ENCODE measurements around the gene TEDC1.

TEDC1 gene

GRCh38 chr14:105458571-105458970, 32.5 kb upstream of the TEDC1 start:
- DNase-seq, result no peak

DNA sequence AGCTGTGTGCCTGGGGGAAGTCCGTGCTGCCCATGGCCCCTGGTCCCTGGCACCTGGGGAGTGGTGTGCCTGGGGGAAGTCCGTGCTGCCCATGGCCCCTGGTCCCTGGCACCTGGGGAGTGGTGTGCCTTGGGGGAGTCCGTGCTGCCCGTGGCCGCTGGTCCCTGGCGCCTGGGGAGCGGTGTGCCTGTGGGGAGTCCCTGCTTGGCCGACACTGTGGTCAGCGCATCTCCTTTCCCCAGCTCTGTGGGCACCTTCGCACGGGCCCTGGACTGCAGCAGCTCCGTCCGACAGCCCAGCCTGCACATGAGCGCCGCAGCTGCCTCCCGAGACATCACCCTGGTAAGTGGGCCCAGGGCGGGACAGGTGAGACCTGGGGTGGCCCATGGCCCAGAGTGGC, 30.9 kb upstream of the TEDC1 start:
- DNase-seq, result no peak

GRCh38 chr14:105460616-105461015, 30.4 kb upstream of the TEDC1 start:
- DNase-seq, result no peak

DNA sequence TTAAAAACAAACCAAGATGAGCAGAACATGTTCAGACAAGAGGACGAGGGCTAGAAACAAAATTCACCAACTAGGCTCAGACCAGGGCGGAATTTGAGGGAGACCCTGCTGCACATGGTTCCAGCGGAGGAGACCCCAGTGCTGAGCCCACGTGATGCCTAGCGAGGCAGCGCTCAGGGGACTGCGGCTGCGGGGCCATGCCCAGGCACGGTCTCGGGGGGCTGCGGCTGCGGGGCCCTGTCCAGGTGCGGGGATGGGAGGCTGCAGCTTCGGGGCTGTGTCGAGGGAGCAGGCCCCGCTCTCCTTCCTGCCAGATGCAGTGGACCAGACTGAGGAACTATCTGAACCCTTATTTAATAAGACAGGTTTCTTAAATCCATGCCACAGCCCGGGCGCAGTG, 29.1 kb upstream of the TEDC1 start:
- no peak for DNase-seq

GRCh38 chr14:105464501-105464900, 26.5 kb upstream of the TEDC1 start:
- DNase-seq, result no peak

GRCh38 chr14:105465209-105466031, 25.6 kb upstream of the TEDC1 start:
- no peak for DNase-seq

GRCh38 chr14:105466531-105467248, 24.4 kb upstream of the TEDC1 start:
- DNase-seq, result no peak

DNA sequence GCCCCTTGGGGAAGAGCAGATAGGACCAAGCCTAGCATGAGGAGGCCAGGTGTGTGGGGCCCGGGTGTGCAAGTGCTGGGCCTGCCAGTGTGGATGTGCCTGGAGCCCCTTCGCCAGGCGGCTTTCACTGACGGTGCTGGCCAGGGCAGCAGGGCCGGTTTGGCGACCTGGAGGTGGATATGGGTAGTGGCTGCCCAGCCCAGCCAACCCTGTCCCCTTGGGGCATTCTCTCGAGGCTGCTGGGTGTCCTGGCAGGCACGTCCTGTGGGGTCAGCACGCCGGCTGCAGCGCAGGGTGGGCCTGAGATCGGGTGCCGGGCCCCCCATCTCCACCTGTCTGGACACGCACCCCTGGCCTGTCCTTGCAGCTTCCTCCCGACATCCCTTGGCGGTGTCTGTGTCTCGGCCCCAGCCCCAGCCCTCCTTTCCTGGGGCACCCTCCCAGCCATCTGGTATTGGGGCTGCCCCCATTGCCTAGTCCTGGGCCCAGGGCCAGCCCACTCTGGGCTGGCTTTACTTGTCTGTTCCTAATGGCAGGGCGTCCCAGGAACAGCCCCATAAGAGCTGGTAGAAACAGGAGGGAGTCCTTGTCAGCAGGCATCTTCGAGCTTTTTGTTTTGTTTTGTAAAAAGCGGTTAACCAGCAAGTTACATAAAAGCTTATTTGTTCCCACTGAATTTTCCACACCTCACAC, 23.7 kb upstream of the TEDC1 start:
- DNase-seq, result no peak

- DNase-seq, result no peak
These were observed 23.0 kb upstream of the TEDC1 start for GRCh38 chr14:105467942-105468471.

GRCh38 chr14:105468621-105469241, 22.3 kb upstream of the TEDC1 start:
- no peak for DNase-seq

DNA sequence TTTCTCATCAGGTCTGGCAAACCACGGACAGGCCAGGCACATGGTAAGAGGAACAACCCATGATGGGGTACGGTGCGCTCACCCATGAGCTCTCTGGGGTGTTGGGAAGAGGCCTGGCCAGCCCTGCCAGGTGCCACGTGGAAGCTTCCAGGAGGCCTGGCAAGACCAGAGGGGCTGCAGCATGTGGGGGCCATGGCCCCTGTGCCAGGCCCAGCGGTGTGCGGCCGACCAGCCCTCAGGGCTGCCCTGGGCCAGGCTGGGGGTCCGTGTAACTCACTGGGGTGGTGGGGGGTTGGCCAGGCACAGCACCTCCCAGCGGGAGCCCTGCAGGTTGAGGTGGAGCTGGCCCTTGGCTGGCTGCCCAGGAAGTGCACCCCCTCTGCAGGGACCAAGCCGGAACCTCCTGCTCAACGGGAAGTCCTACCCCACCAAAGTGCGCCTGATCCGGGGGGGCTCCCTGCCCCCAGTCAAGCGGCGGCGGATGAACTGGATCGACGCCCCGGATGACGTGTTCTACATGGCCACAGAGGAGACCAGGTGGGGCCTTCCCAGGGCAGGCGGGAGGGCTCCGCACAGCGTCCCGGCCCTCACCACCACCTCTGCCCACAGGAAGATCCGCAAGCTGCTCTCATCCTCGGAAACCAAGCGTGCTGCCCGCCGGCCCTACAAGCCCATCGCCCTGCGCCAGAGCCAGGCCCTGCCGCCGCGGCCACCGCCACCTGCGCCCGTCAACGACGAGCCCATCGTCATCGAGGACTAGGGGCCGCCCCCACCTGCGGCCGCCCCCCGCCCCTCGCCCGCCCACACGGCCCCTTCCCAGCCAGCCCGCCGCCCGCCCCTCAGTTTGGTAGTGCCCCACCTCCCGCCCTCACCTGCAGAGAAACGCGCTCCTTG, 21.3 kb upstream of the TEDC1 start:
- no peak for DNase-seq

- no peak for DNase-seq
These were observed 20.4 kb upstream of the TEDC1 start for GRCh38 chr14:105470350-105471296.

DNA sequence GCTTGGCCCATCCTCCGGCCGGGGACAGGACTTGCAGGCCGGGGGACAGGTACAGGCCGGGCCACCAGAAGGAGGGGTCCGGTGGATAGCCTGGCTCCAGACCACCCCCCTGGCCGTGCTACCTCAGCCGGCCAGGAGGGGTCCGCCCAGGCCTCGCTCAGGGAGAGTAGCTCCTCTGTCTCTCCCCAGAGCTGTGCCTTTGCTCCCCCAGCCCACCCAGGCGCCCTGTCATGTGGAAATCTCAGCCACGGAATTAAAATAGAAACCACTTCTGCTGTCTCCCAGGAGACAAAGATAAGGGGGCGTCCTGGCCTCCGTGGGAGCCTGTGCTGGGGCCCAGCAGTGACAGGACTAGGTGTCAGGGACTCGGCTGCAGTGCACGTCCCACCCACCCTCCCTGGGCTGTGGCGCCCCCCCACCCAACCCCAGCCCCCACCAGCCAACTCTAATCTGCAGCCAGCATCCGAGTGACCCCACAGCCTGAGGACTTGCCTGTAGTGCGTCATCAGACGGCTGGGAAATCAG, 19.7 kb upstream of the TEDC1 start:
- DNase-seq, result no peak

DNA sequence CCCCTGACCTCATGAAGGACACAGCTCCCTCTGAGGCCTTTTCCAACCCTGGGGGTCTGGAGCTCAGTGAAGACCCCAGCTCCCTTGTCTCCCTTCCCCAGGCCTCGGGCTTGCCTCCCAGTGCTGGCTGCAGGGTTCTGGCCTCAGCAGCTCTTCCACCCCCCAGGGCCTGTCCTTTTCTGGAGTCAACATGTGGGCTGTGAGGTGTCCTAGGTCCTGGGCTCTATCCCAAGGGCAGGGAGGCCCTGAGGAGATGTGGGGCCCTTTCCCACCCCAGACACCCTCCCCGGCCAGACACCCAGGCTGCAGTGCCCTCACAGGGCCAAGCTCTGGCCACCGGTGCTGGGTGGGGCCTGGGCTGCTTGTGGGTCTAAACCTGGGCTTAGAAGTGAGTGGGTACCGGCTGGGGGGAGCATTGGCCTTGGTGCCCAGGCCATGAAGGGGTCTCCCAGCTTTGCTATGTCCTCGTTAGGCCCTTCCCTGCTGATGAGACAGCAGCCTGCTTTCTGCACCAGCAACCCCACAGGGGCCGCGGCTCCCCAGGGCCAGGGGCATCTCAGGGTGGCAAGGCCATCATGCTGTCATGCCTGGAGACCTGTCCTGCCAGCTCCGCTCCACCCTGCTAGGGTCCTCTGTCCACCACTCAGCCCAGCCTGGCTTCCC, 19.1 kb upstream of the TEDC1 start:
- DNase-seq, result no peak

GRCh38 chr14:105472486-105472991, 18.5 kb upstream of the TEDC1 start:
- DNase-seq, result no peak

- no peak for DNase-seq
These were observed 17.9 kb upstream of the TEDC1 start for GRCh38 chr14:105473033-105473676.

DNA sequence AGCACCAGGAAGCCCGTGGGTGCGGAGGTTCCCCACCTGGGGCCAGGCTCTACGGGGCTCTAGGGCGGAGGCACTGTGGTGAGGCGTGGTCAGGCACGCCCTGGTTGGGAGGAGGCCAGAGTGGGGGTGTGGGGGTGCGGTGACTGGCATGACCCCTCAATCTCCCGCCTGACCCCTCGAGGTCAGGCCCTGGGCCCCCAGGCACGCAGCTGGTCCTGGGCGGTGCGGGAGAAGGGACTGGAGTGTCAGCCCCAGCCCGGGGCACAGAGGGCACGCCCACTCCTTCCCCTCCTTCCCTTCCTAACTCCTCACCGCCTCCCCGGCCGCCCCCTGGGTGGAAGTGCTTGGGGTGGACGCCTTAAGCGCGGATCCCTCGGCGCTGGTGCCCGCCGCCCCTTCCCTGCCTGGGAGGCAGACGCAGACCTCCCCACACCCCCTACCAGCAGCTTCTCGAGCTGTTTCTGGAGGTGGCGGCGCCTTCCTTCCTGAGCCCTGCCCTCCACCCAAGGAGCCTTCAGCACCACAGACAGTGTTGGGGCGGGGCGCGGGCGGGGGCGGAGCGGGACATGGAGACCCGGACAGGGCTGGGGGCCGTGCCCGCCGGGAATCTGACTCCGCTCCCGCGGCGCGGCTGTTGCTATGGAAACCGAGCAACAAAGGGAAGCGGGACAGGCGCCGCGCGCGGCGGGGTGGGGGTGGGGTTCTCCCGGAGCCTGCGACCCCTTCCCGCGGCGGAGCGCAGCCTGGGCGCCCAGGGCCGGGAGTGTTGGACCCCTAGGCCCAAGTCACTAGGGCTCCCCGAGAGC, 17.2 kb upstream of the TEDC1 start:
- DNase-seq, result peak; percentile 63
